A549 (cell line): ENCODE results near the gene MPI.

ENCODE experiments used
- CEBPB ChIP-seq, 2 experiments: fragments of >200 bp in 1 of 2; sonication (Bioruptor Twin) in 1 of 2; formaldehyde crosslinking in 1 of 2; IDR thresholded peaks; 2 replicates each; pipeline ENCODE4 v1.6.1; 2012 to 2016
- CTCF ChIP-seq: fragments of >200 bp; sonication (Bioruptor Twin); formaldehyde crosslinking; IDR thresholded peaks from 3 replicates; pipeline ENCODE4 v1.5.1; 2016
- HOXA7 ChIP-seq: fragments of 250-450 bp; sonication (Bioruptor Pico); IDR thresholded peaks from 2 replicates; pipeline ENCODE4 v1.5.0; 2020; ENCODE audit warnings: mild to moderate bottlenecking, moderate library complexity
- POLR2A ChIP-seq: IDR thresholded peaks from 2 replicates; pipeline ENCODE4 v1.6.1; 2012; ENCODE audit warnings: mild to moderate bottlenecking, low read length
- RFX5 ChIP-seq: fragments of 450-650 bp; IDR thresholded peaks from 2 replicates; pipeline ENCODE4 v1.7.1; 2014; ENCODE audit warnings: antibody characterized with exemption, mild to moderate bottlenecking, moderate library complexity

DNA sequence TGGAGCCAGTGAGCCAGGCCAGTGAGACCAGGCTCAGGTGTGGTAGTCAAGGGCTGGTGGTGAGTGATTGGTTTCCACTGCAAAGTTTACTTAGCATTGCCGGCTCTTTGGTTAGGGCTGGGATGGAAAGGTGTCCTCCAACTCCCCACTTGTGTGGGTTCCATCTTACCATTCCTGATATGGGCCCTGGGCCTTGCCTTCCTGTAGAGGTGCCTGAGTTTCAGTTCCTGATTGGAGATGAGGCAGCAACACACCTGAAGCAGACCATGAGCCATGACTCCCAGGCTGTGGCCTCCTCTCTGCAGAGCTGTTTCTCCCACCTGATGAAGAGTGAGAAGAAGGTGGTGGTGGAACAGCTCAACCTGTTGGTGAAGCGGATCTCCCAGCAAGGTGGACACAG is 3.1 kb downstream of the MPI start:
- TF ChIP-seq CTCF (no peak), CEBPB (IDR thresholded peaks at IDR 0.05) (no peak), HOXA7 (CRISPR knock-in tag) (no peak), POLR2A (no peak), RFX5 (no peak)
